Loucy (cell line): ENCODE results near the gene FAM124A.

Experiments
- EZH2phosphoT487 ChIP-seq: fragments of 200-600 bp; IDR thresholded peaks from 2 replicates; pipeline ENCODE4 v1.6.1; 2018; ENCODE audit warnings: antibody characterized with exemption, mild to moderate bottlenecking, moderate library complexity, borderline replicate concordance
- TF ChIP-seq, protein P1 (sequence below): fragments of 200-600 bp; sonication (generic); conservative IDR thresholded peaks from 2 replicates; pipeline ENCODE4 v1.5.1; 2014; ENCODE audit warnings: mild to moderate bottlenecking, antibody characterized with exemption, low read length

DNA sequence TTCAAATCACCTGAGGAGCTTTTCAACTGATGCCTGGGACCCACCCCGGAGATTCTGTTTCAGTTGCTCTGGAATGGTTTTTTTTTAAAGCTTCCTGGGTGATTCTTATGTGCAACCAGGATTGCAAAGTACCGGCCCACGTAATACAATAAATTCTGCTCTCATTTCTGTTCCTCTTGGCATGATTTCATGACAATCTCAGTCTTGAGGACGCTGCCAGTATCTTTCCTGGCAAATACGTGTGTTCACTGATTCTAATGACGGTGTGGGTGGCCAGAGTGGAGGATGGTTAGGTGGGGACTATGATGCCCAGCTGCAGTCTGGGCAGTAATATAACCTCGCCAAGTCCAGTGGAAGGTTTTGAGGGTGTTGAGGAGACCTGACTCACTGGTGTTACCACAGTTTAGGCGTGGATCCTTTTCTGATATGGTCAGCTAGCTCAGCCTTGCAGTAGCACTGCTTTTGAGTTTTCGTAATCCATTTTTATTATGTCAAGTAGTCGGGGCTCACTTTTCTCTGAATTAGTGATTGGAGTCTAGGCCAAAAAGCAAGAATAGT lies 49.4 kb downstream of the FAM124A start:
- TF ChIP-seq, protein P1, sequence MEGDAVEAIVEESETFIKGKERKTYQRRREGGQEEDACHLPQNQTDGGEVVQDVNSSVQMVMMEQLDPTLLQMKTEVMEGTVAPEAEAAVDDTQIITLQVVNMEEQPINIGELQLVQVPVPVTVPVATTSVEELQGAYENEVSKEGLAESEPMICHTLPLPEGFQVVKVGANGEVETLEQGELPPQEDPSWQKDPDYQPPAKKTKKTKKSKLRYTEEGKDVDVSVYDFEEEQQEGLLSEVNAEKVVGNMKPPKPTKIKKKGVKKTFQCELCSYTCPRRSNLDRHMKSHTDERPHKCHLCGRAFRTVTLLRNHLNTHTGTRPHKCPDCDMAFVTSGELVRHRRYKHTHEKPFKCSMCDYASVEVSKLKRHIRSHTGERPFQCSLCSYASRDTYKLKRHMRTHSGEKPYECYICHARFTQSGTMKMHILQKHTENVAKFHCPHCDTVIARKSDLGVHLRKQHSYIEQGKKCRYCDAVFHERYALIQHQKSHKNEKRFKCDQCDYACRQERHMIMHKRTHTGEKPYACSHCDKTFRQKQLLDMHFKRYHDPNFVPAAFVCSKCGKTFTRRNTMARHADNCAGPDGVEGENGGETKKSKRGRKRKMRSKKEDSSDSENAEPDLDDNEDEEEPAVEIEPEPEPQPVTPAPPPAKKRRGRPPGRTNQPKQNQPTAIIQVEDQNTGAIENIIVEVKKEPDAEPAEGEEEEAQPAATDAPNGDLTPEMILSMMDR = no peak
- TF ChIP-seq EZH2phosphoT487 = no peak
